MCF 10A (cell line): ENCODE data around the gene TAF3. TPM values are rescaled to one million over a fixed set of nuclear protein-coding genes. Genes with fewer than 3 reads are reported as not detected.
A peak's percentile ranks its signal among the peaks of the same experiment; 100 is the strongest.

Experiments used
- BruUV-seq: library from RNA; stranded (reverse); fragments of 400-500 nt; replicated peaks from 2 replicates; lab custom pipeline; 2021; lab: Mats Ljungman, UMichigan
- CTCF ChIA-PET: fragments of 300-600 bp; sonication (Branson Sonifier 250); formaldehyde crosslinking; extraction: SDS; loops from one replicate; lab custom pipeline; 2021; ENCODE audit warnings: antibody characterized with exemption, inconsistent platforms; lab: Yijun Ruan, JAX
- POLR2A ChIA-PET: fragments of 300-600, 350-650 bp; sonication (Branson Sonifier 250); formaldehyde crosslinking; extraction: SDS; loops from one replicate; lab custom pipeline; 2020; ENCODE audit warnings: antibody characterized with exemption, inconsistent platforms; lab: Yijun Ruan, JAX
- DNase-seq: peaks from one replicate; pipeline ENCODE4 v3.0.0-alpha.2; 2018; ENCODE audit not compliant: unreplicated experiment
- H3K27ac Mint-ChIP-seq: one replicate; pipeline ENCODE4 v1.8.0; 2022; ENCODE audit warnings: mild to moderate bottlenecking, low read depth, mixed read lengths; ENCODE audit not compliant: unreplicated experiment
- H3K27me3 Mint-ChIP-seq: one replicate; pipeline ENCODE4 v1.8.0; 2022; ENCODE audit warnings: mixed read lengths; ENCODE audit not compliant: insufficient read depth, unreplicated experiment
- H3K36me3 Mint-ChIP-seq: one replicate; pipeline ENCODE4 v1.8.0; 2022; ENCODE audit warnings: mild to moderate bottlenecking, moderate library complexity, mixed read lengths; ENCODE audit not compliant: insufficient read depth, unreplicated experiment
- H3K4me1 Mint-ChIP-seq: one replicate; pipeline ENCODE4 v1.8.0; 2022; ENCODE audit warnings: mixed read lengths; ENCODE audit not compliant: insufficient read depth, unreplicated experiment
- H3K4me3 Mint-ChIP-seq: one replicate; pipeline ENCODE4 v1.8.0; 2022; ENCODE audit warnings: mild to moderate bottlenecking, moderate library complexity, mixed read lengths; ENCODE audit not compliant: unreplicated experiment
- H3K9me3 Mint-ChIP-seq: one replicate; pipeline ENCODE4 v1.8.0; 2022; ENCODE audit warnings: mixed read lengths; ENCODE audit not compliant: unreplicated experiment
- CTCF ChIP-seq: fragments of 200-600 bp; IDR thresholded peaks from one replicate; pipeline ENCODE4 v1.8.0; 2022; ENCODE audit warnings: antibody characterized with exemption, mild to moderate bottlenecking; ENCODE audit not compliant: unreplicated experiment
- intact Hi-C: fragments of 100-400 bp; cut with micrococcal nuclease; formaldehyde crosslinking; loops from 2 replicates; pipeline ENCODE4 v1.14.1; 2022
- total RNA-seq: library from RNA; stranded (reverse); gene quantifications from 2 replicates; pipeline ENCODE4 v1.2.3, GENCODE V29; 2022

Gene TAF3
- total RNA-seq, 1 experiment from 2014 or later = 9.9 TPM

- Mint-ChIP-seq H3K4me3 (peak overlapping the region; percentile 93), H3K36me3 (peaks cover 36% of the 10 kb centered on the region), H3K27ac (peak overlapping the region; percentile 93), H3K4me1 (peaks cover 18% of the 10 kb centered on the region), H3K27me3 (no peaks in the 10 kb centered on the region), H3K9me3 (no peaks in the 10 kb centered on the region)
- peak; percentile 59 for DNase-seq
- CTCF ChIA-PET = interaction anchor here (0.6 to 1.1 kb wide), 2 partner anchors 22 to 820 kb away, joined by 3 to 4 read pairs; no protein-coding TSS in a partner anchor
- TF ChIP-seq CTCF = no peak
- intact Hi-C loops = loop anchor here (2.0 to 10.0 kb wide), 4 partner anchors 77 to 699 kb away; no protein-coding TSS in a partner anchor
- BruUV-seq = no TSS peak
- POLR2A ChIA-PET = interaction anchor here (0.8 kb wide), 1 partner anchor 605 kb away, joined by 3 read pairs; no protein-coding TSS in a partner anchor
These were observed 237.4 kb downstream of the TAF3 start for GRCh38 chr10:8055420-8056349.

- Mint-ChIP-seq H3K4me1 (peaks cover 20% of the 10 kb centered on the region), H3K27ac (peak overlapping the region; percentile 93), H3K27me3 (no peaks in the 10 kb centered on the region), H3K4me3 (peak overlapping the region; percentile 93), H3K36me3 (peaks cover 43% of the 10 kb centered on the region), H3K9me3 (no peaks in the 10 kb centered on the region)
- no peak for TF ChIP-seq CTCF
- intact Hi-C loops = loop anchor here (5.0 to 10.0 kb wide), 3 partner anchors 76 to 698 kb away; no protein-coding TSS in a partner anchor
- peak; percentile 27 for DNase-seq
- BruUV-seq = no TSS peak
- CTCF ChIA-PET = interaction anchor here (0.6 to 1.1 kb wide), 3 partner anchors 14 to 819 kb away, joined by 3 to 4 read pairs (median 3); no protein-coding TSS in a partner anchor
- POLR2A ChIA-PET = interaction anchor here (0.6 to 1.5 kb wide), 3 partner anchors 276 to 857 kb away, joined by 3 read pairs; no protein-coding TSS in a partner anchor
These were observed 238.1 kb downstream of the TAF3 start for GRCh38 chr10:8056378-8056777.

- POLR2A ChIA-PET = interaction anchor here (0.6 to 1.5 kb wide), 8 partner anchors 13 to 1246 kb away, joined by 3 to 6 read pairs (median 3); partner anchors contain the start of gene TAF3
- H3K4me3 Mint-ChIP-seq = peak overlapping the region; percentile 93
- peaks cover 20% of the 10 kb centered on the region for H3K4me1 Mint-ChIP-seq
- peaks cover 48% of the 10 kb centered on the region for H3K36me3 Mint-ChIP-seq
- CTCF ChIA-PET = interaction anchor here (0.7 to 1.1 kb wide), 3 partner anchors 15 to 819 kb away, joined by 3 to 4 read pairs (median 3); no protein-coding TSS in a partner anchor
- no peaks in the 10 kb centered on the region for H3K27me3 Mint-ChIP-seq
- H3K9me3 Mint-ChIP-seq = no peaks in the 10 kb centered on the region
- DNase-seq = peak; percentile 57
- peak overlapping the region; percentile 93 for H3K27ac Mint-ChIP-seq
- TF ChIP-seq CTCF = no peak
- intact Hi-C loops = loop anchor here (5.0 to 10.0 kb wide), 3 partner anchors 75 to 698 kb away; no protein-coding TSS in a partner anchor
- BruUV-seq = no TSS peak
These were observed 238.6 kb downstream of the TAF3 start for GRCh38 chr10:8056871-8057331.
